GM18517 (cell line): ENCODE measurements around the gene BMX.

Experiments
- ATAC-seq: cut with Tn5 transposase; IDR thresholded peaks from one replicate; pipeline ENCODE4 v1.9.1; 2021; ENCODE audit warnings: mild to moderate bottlenecking, moderate library complexity; ENCODE audit not compliant: unreplicated experiment

The BMX gene

DNA sequence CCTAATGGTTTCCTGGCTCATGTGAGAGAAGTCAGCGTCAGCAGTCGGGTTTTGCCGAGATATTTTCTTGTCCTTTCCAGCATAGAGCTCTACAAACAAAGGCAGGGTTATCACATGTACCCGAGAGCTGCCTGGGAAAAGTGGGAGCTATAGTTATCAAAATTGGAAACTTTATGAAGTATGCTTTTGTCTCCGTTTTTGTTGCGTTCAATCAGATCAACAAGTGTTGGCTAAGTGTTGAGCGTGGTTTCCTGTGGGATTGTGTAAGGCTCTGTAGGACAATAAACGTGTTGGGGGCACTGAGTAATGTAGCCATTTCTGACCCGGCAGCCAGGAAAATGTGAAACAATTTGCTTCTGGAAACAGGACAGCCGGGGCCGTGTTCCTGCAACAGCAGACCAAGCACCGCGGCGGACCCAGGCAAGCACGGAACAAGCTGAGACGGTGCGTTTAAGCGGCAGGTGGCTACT lies at the start of gene BMX:
Gene BMX, plus strand, starts transcription at position 311 of the 470 bp plus-strand sequence. CDS start 7,547 bp downstream, outside the sequence.
- ATAC-seq, result no peak

DNA sequence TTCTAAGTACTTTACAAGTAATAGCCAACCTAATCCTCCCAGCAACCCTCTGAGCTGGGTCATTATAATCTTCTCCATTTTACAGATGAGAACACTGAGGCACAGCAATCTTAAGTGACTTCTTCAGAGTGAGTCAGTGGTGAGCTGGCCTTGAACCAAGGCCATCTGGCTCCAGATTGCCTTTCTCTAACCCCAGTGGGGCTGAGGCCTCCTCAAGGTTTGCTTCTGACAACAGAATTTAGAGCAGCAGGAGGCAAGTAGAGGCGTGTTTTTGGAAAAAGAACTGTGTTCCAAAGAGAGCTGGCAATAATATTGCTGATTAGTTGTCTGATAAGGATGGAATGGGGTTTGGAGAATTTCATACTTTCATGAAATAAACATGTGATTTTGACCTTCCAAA lies 48.7 kb upstream of the BMX start:
- ATAC-seq, result no peak

- ATAC-seq, result no peak
These were observed 35.9 kb upstream of the BMX start for GRCh38 chrX:15464704-15465103.

DNA sequence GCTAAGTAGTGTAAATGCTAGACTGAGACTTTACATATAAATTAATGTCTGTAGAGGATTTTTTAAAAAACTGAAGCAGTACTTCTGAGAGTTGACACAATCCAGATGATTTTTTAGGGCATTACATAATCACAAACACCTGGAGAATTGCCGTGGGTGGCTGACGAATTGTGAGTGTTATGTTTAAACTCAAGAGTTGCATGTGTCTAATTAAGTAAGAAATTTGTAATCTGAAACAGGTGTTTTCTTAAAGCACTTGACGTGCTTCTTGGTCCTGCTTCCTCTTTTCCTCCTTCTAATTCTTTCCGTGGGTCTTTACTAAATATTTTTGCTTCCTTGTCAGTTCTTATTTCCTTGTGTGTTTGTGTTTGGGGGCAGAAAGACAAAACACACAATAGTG lies 35.3 kb upstream of the BMX start:
- peak; percentile 86 for ATAC-seq

DNA sequence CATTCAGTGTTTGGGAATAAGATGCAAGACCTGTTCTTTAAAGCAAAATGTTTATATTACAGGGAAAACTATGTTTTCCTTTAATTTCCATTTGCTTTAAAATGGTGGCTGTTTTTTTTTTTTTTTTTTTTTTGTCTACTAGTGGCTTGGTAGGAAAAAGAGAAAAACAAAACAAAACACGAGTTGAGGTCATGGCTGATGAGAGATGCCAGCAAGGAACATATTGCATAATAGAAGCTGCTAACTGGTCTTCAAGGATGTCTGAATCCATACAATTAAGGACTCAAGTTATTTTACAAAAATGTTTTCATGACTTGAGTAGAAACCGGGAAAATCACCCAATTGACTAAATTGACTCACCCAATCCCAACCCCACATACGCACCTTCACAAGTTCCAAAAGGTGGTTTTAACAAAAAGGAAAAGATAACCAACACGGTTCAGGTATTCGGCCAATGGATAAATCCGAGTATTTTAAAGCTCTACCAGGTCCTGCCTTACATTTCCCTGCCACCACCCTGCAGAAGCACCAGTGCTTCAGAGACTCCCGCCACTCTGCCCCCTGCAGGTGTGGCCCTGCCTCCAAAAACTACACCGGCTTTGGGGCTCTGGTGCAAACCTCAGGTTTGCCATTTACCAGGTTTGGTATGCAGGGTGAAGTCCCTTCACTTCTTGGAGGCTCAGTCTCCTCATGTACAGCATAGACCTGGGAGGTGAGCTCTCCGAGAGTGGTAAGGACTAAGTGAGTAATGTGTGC lies 34.5 kb upstream of the BMX start:
- ATAC-seq, result no peak

DNA sequence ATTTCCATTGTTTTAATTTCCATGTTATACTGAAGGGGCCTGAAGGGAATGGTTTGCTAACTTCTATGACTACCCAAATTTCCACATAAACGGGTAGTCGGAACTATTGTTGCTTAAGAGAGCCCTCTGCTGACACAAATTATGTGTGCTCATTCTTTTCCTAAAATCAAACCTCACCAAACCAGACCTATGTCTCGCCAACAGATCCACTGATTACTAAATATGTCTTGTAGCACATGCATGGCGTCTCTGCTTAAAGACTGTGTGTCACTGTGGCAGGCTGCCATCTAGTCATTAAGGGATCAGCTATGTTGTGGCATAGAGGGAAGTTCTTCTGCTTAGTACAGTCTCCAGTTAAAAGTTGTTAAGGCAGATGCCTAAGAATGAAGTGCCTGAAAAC lies 32.6 kb upstream of the BMX start:
- ATAC-seq, result no peak

GRCh38 chrX:15469613-15470012 lies 31.0 kb upstream of the BMX start:
- ATAC-seq, result no peak

GRCh38 chrX:15471028-15471427 lies 29.6 kb upstream of the BMX start:
- peak; percentile 68 for ATAC-seq

DNA sequence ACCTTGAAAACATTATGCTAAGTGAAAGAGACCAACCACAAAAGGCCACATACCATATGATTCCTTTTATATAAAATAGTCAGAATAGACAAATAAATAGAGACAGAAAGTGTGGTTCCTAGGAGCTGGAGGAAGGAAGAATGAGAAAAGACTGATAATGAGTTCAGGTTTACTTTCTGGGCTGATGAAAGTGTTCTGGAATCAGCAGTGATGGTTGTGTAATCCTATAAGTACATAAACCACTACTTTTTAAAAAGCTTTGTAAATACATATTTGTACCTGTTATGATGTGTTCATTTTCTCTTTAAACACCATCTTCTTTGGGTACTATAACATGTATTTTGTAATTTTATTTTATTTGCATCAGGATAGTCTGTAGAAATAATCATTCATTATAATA lies 28.1 kb upstream of the BMX start:
- no peak for ATAC-seq

DNA sequence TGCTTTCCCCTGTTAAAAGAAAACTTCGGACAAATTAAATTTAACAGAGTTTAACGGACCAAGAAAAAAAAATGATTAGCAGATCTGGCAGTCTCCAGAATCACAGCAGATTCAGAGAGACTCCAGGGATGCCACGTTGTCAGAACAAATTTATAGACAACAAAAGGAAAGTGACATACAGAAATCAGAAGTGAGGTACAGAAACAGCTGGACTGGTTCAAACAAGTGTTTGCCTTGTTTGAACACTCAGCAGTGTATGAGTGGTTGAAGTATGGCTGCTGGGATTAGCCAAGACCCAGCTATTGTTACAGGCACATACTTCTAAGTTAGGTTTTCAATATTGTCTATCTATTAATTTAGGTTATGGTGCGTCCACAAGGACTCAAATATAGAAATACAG lies 26.6 kb upstream of the BMX start:
- ATAC-seq, result no peak

GRCh38 chrX:15475021-15475420 lies 25.6 kb upstream of the BMX start:
- no peak for ATAC-seq

- no peak for ATAC-seq
These were observed 25.1 kb upstream of the BMX start for GRCh38 chrX:15475486-15475885.

- ATAC-seq, result no peak
These were observed 16.7 kb upstream of the BMX start for GRCh38 chrX:15483891-15484290.

- ATAC-seq, result no peak
These were observed 8.1 kb upstream of the BMX start for GRCh38 chrX:15492469-15492868.

DNA sequence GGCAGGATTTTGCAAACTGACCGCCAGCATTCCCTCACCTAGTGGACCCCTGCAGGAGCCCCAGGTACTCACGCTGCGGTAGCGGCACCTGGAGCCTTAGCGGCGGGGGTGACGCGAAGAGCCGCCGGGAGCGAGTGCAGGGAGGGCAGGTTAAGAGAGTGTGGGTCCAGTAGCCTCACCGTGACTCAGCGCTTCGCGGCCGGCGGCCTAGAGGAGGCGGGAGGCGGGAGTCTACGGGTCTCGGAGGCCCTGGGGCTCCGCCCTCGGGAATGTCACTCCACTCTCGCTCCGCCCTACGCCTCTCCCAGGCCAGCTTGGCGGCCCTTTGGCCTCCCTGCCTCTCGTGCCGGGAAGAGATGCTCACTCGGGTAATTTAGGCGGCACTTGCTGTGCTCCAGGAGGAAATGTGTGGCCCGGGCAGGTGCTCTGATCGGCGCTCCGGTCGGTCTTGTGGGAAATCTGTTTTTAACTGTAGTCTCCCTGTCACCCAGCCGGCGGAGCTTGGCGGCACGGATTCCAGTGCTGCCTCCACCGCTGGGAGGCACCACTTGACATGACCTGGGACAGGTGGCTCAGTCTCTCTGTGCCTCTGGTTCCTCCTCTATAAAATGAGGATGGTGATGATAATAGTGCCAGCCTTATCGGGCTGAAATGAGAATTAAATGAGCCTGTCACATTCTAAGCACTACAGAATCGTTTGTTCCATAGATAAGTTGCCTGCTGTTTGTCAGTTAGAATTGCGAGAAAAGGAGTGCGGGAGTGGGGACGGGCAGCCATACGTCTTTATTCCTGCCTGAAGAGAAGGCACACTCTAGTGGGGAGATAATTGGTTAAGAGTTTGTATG lies 7.3 kb upstream of the BMX start, which contains the start of gene PIR:
Gene PIR, minus strand, starts transcription at position 216 of the 845 bp plus-strand sequence. CDS start 2,076 bp downstream, outside the sequence.
- peak; percentile 90 for ATAC-seq

- ATAC-seq, result no peak
These were observed 4.8 kb upstream of the BMX start for GRCh38 chrX:15495801-15496200.

- no peak for ATAC-seq
These were observed 3.8 kb upstream of the BMX start for GRCh38 chrX:15496824-15497223.

DNA sequence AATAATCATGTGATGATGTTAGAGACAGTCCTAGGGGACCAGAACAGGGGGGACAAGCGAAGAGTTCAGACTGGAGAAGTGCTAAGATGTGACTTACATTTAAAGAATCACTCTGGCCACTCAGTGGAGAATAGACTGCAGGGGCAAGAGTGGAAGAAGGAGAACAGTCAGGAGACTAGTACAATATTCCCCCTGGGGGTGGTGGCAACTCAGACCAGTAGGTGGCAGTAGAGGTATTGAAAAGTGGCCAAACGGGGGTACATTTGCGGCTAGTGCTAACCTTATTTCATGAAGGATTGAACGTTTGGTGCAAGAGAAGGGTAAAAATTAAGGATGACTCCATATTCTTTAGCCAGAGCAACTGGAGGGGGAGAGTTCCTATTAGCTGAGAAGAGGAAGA lies 2.7 kb upstream of the BMX start:
- peak; percentile 41 for ATAC-seq

DNA sequence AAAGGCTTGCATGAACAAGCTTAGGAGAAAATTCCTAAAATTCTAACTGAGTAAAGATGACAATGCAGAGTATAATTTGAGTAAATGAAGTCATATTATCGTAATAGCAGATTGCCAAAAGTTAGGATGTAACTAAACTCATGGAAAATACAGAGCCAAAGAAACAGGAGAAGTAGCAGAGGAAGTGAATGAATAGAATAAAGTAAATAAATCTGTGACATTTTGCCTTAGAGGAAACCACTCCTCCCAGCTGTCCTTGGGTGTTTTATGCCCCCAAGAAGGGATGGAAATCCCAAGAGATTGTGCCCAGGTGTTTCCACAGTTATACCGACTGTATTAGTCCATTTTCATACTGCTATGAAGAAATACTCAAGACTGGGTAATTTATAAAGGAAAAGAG lies 1.9 kb upstream of the BMX start:
- no peak for ATAC-seq

DNA sequence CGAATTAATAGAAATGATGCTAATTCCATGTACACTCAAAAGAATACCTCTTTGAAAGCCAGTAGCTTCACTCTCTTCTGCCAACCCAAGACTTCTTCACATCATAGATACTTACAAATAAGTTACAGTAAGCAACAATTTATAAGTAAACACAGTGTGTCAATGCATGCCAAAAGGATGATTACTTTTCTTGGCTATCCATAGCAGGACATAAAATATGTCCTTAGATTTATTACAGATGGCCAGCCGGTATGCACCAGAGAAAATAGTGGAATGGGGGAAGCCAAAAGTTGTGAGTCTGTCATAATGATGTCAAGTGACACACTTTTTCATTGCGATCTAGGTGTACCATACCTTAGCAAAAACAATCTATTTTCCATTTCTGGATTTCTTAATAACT lies 631 bp upstream of the BMX start:
- no peak for ATAC-seq

DNA sequence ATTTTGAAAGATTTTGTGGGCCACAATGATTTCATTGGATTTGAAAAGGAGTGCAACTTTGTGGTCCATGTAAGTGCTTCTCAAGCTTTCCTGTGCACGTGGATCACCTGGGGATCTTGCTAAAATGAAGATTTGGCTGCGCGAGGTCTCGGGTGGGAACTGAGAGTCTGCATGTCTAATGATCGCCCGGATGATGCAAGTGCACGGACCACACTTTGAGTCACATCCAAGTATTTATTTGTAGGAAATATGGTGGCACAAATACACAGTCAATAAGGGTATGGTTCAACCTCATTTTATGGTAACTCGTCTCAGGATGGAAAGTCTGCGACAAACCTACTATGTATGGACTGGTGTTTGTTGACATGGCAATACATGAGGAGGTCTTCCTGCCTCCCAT lies 899 bp downstream of the BMX start:
- no peak for ATAC-seq

- no peak for ATAC-seq
These were observed 4.1 kb downstream of the BMX start for GRCh38 chrX:15504661-15505060.
